ENCODE measurements around the gene SCYL3.
"Not testable (repeated sequence)": the region's sequence is repeated elsewhere in the genome, so short reads cannot be mapped to it uniquely, and the experiment has no call there.

SCYL3 gene

DNA sequence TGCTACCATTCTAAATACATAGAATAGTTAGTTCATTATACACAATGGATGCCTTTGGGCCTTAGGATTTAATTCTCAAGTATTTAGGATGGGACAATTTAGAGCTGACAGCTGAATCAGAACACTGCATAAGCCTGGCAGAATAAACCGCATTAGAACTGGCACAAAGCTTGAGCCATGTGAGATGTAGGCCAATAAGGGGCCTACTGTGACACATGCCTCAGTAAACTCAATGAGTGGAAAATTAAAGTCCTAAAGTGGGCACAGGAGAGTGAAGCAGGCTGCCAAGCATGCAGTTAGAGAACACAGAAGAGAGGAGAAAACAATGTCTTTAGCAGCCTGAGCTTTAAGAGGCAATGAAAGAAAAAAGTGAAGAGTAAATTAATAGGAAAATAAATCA lies 24.3 kb downstream of the SCYL3 start:
- no peak for DNase-seq

DNA sequence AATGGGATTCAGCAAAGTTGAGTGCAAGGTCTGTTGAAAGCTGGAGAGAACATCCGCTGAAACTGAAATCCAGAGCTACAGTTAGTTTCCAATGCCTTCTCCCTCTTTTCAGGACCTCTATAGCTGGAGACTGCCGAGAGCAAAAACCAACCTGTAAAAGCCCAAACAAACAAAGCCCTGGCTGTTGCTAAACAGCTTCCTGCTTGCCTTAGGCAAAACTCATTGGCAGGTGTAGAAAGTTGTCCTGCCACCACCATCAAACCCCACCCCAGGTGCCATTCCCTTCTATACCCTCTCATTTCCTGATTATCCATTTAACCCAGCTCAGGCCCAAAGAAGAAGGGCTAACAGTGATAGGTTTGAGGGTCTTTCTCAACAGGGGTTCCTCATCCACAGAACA lies 24.7 kb downstream of the SCYL3 start:
- no peak for DNase-seq

DNA sequence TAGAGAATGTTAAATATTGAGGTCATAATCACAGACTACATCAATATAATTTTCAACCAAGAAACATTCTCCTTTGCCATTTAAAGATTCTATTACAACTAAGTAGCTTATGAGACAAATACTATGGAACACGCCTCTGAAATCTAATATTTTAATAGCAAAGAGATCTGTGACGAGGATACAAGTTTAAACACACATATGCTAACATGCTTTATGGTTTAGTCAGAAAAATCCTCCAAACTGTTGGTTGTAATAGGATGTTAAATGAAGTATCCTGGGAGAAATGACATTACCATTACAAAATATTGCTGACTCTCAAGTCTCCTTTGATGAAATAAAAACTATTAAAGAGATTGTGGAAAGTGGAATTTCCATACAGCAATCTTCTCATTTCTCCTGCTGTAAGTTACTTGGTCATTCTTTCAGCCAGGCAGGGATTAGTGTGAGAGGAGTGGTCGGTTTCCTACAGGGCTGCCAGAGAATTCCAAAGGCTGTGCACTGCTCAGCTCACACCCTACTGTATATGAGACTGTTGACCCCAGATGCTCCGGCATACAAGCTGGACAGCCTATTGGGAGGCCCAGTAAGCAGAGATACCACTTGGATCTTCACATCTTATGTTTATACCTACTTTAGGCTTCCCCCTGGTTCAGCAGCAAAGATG lies 26.6 kb downstream of the SCYL3 start:
- no peak for DNase-seq

DNA sequence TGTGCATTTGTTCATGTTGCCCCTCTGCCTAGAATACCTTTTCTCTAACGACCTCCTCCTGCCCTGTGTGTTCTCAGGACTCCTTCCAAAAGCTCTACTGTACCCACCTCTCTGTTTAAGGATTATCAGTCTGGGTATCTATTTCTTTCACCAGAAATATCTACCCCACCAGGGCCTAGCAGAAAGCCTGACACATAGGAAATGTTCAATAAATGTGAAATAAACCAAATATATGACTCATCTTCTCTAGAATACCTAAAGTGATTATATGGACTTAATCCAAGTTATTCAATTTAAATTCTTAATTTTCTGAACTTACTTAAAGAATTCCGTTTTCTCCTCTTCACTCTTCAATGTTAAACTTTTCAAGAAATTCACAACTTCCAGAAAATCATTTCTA lies 27.1 kb downstream of the SCYL3 start:
- no peak for DNase-seq

DNA sequence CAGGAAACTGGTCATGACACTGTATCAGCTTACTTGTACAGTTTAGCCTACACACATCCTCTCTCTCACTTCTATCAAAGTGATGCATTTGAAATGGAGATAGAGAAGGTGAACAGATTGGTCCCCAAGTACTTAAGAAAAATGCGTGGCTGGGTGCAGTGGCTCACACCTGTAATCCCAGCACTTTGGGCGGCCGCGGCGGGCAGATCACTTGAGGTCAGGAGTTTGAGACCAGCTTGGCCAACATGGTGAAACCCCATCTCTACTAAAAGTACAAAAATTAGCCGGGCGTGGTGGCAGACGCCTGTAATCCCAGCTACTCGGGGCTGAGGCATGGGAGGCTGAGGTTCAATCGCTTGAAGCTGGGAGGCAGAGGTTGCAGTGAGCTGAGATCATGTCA lies 29.2 kb downstream of the SCYL3 start:
- not testable (repeated sequence) for DNase-seq

DNA sequence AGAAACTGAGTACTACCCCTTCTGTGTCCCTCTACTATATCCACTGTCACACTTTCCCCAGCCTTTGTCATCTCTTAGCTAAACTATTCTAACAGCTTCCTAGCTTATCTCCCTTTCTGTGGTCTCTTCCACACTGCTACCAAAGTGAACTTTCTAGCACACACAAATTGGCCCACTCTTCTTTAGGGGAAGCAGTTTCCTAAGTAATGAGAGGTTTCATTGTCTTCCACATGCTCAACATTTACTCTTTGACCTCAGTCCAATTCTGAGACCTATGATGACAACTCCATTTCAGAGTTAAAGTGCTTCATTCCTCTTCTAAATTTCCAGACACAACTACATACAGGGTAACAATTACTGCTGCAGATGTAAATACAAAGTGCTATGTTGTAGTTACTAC lies 32.9 kb downstream of the SCYL3 start:
- DNase-seq: no peak

DNA sequence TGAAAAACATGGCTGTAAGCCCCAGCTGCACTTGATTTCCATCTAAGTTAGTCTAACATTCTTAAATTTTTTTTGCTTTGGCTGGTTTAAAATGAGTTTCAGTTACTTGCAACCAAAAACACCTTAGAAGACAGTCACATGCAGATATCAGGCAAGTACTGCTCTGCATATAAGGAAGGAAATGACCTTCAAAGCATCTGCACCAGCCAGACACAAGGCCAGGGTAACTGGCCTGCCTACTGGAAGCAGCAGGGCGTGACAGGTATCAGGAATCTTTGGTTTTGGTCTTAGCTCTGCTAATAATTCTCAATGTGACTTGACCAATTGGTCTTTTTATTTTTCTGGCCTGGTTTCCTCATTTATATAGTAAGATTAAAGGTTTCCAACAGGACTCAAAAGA lies 33.5 kb downstream of the SCYL3 start:
- DNase-seq: no peak

DNA sequence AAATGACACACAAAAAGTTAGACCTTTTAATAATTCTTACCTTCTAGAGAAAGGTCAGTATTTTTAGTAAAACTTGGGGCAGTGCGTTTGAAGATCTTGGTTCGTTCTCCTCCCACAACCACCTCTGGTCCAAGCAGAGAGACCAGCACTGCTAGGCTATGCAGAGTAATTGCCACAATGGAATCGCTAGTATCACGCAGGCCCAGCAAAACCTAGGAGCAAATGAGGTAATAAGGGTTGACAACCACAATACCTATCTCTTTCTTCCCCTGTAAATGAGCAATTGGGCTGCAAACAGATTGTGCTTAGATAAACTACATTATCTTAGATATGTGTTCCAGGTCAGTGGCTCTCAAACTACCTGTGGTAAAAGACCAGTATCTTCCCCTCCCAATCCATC lies 34.7 kb downstream of the SCYL3 start:
- no peak for DNase-seq

DNA sequence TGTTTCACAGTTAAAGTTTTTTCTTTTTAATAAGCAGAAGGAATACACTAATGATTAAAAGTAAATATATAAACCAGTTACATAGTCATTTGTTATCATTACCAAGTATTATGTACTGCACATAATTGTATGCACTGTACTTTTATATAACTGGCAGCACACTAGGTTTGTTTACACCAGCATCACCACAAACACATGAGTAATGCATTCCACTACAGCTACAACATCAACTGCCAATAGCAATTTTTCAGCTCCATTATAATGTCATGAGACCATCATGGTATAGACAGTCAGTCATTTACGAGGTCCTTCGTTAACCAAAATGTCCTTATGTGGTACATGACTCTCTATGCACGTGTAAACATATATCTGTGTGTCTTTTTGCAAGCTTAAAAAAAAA lies 35.2 kb downstream of the SCYL3 start:
- no peak for DNase-seq

DNA sequence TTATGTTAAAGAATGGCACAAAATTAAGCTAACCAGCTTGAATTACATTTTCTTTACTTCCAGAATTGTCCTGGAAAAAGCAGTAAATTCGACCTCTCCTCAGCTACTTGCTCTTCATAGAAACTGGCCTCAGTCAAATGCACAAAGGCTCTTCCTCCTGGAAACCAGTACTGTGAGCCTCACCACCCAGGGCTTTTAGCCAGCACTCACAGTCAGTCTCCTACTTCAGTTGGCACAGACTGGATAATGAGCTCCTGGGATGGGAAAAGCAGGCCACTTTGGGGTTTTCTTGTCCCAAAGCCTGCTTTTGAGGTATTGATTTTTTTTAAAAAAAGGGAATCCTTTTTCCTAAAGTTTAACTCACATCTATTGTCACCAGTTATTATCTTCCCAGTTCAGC lies 40.4 kb downstream of the SCYL3 start:
- no peak for DNase-seq

DNA sequence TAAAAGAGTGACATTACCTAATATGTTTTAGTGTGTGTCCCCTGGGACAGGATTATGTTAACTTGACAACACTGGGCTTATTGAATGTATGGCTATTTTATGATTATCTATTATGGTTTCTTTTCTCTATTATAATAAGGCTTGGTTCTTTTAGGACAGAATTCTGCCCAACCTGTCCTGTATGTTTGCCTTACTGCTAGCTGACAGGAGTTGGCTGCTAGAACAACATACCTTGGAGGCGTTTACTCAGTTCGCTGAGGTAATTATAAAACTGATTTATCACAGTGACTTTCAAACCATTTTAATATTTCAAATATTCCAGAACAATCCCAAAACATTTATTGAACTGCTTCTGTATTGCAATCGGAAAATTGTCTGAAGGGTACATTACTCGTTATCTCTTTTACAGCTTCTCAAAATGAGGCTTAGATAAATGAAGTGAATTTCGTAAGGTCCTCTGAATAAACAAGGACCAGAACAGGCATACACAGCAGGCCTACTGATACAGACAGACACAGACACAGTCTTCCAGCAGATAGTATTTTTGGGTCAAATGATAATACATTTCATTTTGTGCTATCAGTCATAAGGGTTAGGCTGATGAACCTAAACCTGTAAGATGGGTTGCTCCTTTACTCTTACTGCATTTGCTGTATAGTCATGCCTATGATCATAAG lies 44.2 kb downstream of the SCYL3 start:
- no peak for DNase-seq

DNA sequence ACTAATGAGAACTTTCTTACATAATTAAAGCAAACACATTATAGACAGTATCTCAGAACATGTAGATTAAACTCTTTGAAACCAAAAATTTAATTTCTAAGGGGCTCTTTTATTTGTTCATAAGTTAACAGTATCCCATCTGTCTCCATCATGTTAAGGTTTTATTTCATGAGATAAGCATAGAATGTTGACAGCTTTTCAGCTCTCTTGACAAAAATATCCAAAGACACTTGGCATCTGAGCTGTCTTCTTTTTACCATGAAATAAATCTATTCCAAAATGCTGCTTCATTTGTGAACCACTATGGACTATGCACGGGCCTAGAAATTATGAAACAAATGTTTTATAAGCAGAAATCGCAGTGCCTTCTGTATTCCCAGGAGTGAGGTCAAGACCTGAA lies 45.2 kb downstream of the SCYL3 start:
- no peak for DNase-seq

DNA sequence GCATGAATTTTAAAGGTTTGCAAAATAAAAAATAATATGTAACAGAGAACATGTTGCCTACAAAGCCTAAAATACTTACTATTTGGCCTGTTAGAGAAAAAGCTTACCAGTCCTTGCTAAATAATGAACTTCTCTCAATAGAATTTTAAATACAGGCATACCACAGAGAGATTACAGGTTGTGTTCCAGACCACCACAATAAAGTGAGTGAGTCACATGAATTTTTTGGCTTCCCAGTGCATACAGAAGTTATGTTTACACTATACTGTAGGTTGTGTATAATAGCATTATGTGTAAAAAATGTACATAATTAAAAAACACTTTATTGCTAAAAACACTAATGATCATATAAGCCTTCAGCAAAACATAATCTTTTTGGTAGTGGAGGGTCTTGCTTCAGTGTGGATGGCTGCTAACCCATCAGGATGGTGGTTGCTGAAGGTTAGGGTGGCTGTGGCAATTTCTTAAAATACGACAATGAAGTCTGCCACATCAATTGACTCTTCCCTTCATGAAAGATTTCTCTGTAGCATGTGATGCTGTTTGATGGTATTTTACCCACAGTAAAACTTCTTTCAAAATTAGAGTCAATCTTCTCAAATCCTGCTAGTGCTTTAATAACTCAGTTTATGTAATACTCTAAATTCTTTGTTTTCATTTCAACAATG lies 48.6 kb downstream of the SCYL3 start:
- DNase-seq: no peak

DNA sequence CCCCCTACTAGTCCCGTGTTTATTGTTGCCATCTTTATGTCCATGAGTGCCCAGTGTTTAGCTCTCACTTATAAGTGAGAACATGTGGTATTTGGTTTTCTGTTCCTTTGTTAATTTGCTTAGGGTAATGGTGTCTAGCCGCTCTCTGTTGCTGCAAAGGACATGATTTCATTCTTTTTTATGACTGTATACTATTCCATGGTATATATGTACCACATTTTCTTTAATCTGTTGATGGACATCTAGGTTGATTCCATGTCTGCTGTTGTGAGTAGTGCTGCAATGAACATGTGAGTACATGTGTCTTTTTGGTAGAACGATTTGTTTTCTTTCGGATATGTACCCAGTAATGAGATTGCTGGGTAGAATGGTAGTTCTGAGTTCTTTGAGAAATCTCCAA lies 54.8 kb downstream of the SCYL3 start:
- DNase-seq: no peak

DNA sequence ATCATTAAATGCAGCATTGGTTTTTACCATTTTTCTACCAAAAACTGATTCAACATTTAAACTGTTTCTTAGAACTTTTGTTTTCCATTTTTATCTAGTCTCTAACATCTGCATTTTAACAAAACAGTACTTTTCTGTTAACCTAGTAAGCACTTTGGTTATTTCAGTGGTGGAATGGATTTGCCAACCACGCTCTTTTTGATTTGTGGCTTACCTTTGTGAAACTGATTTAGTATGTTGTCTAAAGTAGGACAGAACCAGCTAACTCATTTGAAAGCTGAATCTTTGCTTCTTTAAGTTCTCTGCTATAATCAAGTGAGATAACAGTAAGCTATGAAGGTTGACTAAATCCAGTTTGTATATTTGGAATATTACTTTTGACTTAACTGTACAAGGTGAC lies 57.5 kb downstream of the SCYL3 start:
- DNase-seq: no peak

DNA sequence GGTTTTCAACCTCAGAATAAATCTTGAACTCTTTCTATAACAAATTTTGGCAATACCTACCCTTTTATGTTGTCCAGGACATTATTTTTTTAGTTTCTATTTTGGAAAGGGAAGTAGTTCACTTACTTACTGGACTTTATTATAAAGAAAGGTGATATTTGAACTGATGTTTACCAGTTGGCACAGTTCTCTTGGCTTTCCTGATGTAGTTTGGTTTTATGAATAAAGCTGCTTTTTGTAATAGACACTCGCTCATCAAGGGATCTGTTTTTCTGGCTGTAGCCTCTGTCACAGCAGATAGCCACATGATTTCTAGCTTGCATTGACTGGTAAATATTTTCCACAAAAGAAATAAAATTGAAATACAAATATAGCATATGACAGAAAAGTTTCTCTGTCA lies 58.0 kb downstream of the SCYL3 start:
- DNase-seq: no peak

DNA sequence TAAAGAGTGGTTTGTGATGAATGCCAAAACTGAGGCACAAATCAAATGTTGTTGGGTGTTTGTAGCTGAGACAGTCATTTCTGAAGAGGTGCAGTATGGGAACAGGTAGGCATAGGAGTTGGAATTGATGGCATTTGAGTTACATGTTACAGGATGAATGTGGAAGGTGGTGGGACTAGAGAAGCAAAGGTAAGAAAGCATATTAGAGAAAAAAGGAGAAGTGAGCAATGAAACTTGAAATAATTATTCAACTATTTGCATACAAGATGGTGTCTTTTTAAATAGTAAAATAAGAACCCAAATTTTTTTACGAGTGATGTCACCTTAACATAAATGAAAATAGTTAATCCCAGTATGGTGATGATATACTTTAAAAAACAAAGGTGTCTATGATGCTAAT lies 58.8 kb downstream of the SCYL3 start:
- no peak for DNase-seq

DNA sequence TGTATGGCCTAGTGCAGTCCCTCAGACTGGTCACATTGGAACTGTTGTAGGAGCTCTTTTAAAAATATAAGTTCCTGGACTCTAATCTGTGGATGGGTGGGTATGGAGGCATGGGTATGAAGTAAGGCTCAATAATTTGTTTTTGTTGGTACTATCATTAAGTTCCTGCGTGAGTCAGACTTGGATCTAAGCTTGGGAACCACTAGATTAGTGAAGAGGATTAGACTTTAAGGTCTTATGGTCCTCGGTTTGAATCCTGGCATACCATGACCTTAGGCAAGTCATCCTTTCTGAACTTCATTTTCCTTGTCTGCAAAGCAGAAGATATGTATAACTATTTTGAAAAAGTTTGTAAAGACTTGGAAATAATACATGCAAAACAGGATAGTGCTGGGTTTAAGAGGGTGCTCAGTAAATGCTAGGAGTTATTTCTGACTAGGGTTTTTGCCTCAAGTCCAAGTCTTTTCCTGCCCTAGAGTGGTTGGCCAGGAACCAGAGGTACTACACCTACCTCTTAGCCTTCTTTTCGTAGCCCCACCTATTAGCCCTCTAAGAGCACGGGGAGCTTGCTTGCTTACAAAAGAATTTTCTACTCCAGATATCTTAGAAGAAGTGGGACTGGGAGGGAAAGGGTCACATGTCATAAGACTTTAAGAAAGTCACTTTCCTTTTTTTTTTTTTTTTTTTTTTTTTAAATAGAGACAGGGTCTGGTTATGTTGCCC lies 60.4 kb downstream of the SCYL3 start:
- DNase-seq: no peak

DNA sequence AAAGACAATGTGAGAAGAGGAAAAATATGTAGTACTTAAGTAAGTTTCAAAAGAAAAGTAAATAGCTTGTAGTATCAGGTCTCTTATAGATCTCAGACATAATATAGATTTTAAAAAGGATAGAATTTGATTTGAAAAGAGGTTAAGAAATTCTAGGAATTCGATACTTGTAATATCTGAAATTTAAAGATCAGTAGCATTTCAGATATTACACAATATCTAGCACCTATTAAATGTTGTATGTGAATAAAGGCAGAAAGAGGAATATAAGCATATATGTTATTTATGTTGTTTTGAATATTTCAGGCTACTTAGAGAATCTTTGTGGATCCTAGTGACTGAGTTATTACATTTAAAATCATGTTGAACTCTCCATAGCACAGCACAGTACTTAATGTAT lies 64.0 kb downstream of the SCYL3 start:
- DNase-seq: no peak

DNA sequence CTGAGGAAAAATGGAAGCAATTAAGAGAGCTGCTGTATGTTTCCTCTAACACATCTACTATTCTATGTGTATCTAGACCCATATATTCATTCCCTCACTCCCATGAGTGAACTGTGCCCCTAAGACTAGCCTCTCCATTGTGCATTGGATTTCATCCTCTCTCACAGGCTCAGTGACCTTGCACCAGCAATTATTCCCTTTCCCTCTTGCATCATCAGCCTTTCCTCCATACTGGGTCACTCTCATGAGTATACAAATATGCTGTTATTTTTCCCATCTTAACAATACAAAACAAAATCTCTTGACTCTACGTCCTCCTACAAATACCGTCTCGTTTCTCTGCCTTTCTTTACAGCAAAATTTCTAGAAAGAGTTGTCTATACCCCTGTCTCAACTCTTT lies 69.5 kb downstream of the SCYL3 start:
- no peak for DNase-seq

DNA sequence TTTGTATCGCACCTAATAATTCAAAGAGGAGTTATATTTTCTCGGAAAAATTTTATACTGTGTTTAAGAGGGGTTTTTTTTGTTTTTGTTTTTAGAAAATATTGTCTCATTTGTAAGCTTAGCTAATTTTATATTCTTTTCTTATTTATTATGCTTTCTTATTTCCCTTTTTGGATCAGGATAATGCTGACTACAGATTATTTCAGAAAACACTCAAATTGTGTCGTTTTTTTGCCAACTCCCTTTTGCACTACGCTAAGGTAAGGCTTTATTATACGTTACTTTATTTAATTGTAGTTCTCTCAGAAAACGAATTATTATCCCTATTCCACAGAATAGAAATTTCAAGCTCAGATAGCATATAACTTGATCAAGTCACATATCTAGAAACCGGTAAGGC lies 72.2 kb downstream of the SCYL3 start:
- no peak for DNase-seq

DNA sequence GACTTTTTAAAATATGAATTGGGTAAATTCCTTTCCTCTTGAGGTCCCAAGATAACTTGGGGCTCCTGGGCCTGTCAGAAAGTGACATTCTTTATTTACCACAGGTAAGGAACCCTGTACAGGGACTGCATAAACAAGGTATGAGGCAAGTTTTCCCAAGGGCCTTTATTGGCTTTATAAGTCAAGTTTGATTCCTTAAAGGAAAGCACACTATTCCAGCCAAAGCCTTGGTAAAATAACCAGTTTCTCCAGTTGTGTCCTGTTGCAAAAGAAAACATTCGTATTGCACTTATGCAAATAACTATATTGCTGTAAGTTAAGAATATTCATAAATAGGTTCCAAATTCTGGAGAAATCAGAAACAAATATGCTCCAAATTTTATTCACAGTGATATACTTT lies 77.1 kb downstream of the SCYL3 start:
- no peak for DNase-seq

DNA sequence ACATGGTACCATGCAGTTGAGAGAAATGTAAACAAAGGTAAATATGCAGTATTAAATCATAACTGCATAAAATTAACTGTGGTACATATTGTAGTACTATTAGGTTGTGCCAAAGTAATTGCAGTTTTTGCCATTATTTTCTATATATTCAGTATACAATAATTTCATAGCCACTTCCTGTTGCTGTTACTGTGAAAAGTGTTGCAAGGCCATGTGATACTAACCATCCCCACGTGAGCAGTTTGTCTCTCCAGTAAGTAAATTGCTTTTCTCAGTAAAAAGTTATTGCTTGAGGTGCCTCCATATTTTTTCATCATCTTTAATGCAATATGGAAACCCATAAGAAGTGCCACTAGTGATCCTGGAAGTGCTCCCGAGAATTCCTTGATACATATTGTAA lies 79.4 kb downstream of the SCYL3 start:
- no peak for DNase-seq

DNA sequence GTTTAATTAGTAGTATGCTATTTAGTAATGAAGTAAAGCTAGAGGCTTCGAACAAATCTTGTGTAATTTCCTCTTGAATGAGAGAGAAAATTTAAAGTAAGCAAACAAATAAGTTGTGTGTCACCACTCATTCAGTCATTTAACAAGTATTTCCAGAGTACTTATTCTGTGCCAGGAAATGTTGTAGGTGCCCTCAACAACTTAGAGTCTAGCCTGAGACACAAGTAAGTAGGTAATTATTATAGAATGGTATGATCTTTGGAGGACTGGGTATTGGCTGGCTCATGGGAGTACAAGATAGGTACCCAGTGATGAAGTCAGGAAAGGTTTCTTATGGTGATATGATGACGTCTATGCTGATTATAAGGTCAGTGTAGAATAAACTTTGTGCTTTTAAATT lies 81.6 kb downstream of the SCYL3 start:
- no peak for DNase-seq
